HepG2 (cell line): Measurements from ENCODE around the gene SLC30A4. TPM values are rescaled to one million over a fixed set of nuclear protein-coding genes. Genes with fewer than 3 reads are reported as not detected.
A peak's percentile ranks its signal among the peaks of the same experiment; 100 is the strongest.

Experiments used
- ATAC-seq: fragments of 200-7000 bp; cut with Tn5 transposase; 3 replicates; pipeline ENCODE4 v1.9.1; 2020; ENCODE audit warnings: mild to moderate bottlenecking, moderate library complexity
- BruUV-seq: library from RNA; stranded (reverse); fragments of 400-500 nt; replicated peaks from 2 replicates; lab custom pipeline; 2021; lab: Mats Ljungman, UMichigan
- CTCF ChIA-PET: fragments of 300-600 bp; formaldehyde crosslinking; extraction: SDS; loops from one replicate; lab custom pipeline; 2021; ENCODE audit warnings: low total read pairs, inconsistent platforms, low intra/inter-chr PET ratio; lab: Yijun Ruan, JAX
- POLR2A ChIA-PET: fragments of 350-600 bp; sonication (Branson Sonifier 250); formaldehyde crosslinking; loops from one replicate; lab custom pipeline; 2020; ENCODE audit warnings: antibody characterized with exemption, inconsistent platforms; lab: Yijun Ruan, JAX
- DNase-seq: peaks from one replicate; pipeline ENCODE4 v3.0.0-alpha.2; 2015; ENCODE audit warnings: low spot score
- FAIRE-seq: peaks from 3 replicates; lab custom pipeline; 2011; peaks lifted over from hg19 to GRCh38; lab: Jason Lieb, UNC
- H2AFZ ChIP-seq: one replicate; pipeline ENCODE4 v1.6.1; 2011; ENCODE audit warnings: low read length, inconsistent platforms
- H3K27ac ChIP-seq: fragments of 300-600 bp; 3 replicates; pipeline ENCODE4 v1.8.0; 2011; ENCODE audit warnings: mixed run types, mild to moderate bottlenecking, mixed read lengths, low read length, inconsistent platforms; ENCODE audit not compliant: insufficient read depth; ENCODE audit errors: extremely low read length
- H3K27me3 ChIP-seq, 2 experiments: fragments of 200-600 bp in 1 of 2; 2 replicates in 1 of 2; 3 replicates in 1 of 2; pipeline versions ENCODE4 v1.6.0 to v1.8.0; 2011; ENCODE audit warnings: low read length in 2 of 2, mild to moderate bottlenecking in 2 of 2, moderate library complexity in 2 of 2, inconsistent platforms in 1 of 2; ENCODE audit not compliant: insufficient read depth in 2 of 2, control insufficient read depth in 1 of 2
- H3K36me3 ChIP-seq, 2 experiments: fragments of 200-600 bp in 1 of 2; replicated peaks in 1 of 2; 2 replicates in 1 of 2; 3 replicates in 1 of 2; pipeline versions ENCODE4 v1.5.1 to v1.8.0; 2011; ENCODE audit warnings: low read length in 2 of 2, inconsistent platforms in 1 of 2; ENCODE audit not compliant: insufficient read depth in 2 of 2, control insufficient read depth in 1 of 2
- H3K4me1 ChIP-seq: 2 replicates; pipeline ENCODE4 v1.5.1; 2012; ENCODE audit warnings: low read length, inconsistent platforms; ENCODE audit not compliant: insufficient read depth
- H3K4me2 ChIP-seq: 2 replicates; pipeline ENCODE4 v1.6.0; 2011; ENCODE audit warnings: low read depth, low read length, inconsistent platforms
- H3K4me3 ChIP-seq, 3 experiments: fragments of 200-600 bp in 1 of 3; sonication (generic), shearing (Covaris generic) in 1 of 3; replicated peaks in 1 of 3; 2 replicates each; pipeline ENCODE4 v1.5.1; 2011 to 2016; ENCODE audit warnings: low read length in 3 of 3, inconsistent platforms in 2 of 3, low read depth in 2 of 3, mild to moderate bottlenecking in 2 of 3, control low read depth in 1 of 3, mixed read lengths in 1 of 3; ENCODE audit not compliant: insufficient read depth in 1 of 3
- H3K79me2 ChIP-seq: one replicate; pipeline ENCODE4 v1.6.1; 2011; ENCODE audit warnings: low read length, inconsistent platforms; ENCODE audit not compliant: insufficient read depth
- H3K9ac ChIP-seq: 2 replicates; pipeline ENCODE4 v1.6.0; 2011; ENCODE audit warnings: mild to moderate bottlenecking, low read depth, low read length, inconsistent platforms; ENCODE audit not compliant: insufficient read depth
- H3K9me3 ChIP-seq: 2 replicates; pipeline ENCODE4 v1.5.1; 2012; ENCODE audit warnings: mild to moderate bottlenecking, low read length
- H4K20me1 ChIP-seq: 2 replicates; pipeline ENCODE4 v1.6.0; 2011; ENCODE audit warnings: inconsistent platforms, mild to moderate bottlenecking, low read length, moderate library complexity; ENCODE audit not compliant: insufficient read depth
- ARID5B ChIP-seq: IDR thresholded peaks from 2 replicates; pipeline ENCODE4 v1.4.0; 2020; ENCODE audit warnings: mild to moderate bottlenecking, missing genetic modification reagents
- CBX1 ChIP-seq: IDR thresholded peaks from one replicate; pipeline ENCODE4 v1.6.1; 2016; ENCODE audit warnings: antibody characterized with exemption, low read depth
- FOXJ3 ChIP-seq: sonication (generic); formaldehyde crosslinking; IDR thresholded peaks from 2 replicates; pipeline ENCODE4 v1.4.0; 2020; ENCODE audit warnings: missing genetic modification reagents, mild to moderate bottlenecking, borderline replicate concordance
- HDAC1 ChIP-seq: sonication (generic); formaldehyde crosslinking; IDR thresholded peaks from 2 replicates; pipeline ENCODE4 v1.5.1; 2020; ENCODE audit warnings: mild to moderate bottlenecking, missing genetic modification reagents
- HIC2 ChIP-seq: sonication (generic); formaldehyde crosslinking; IDR thresholded peaks from 2 replicates; pipeline ENCODE4 v1.9.0; 2022; ENCODE audit warnings: low read depth, missing genetic modification reagents
- HMG20B ChIP-seq: conservative IDR thresholded peaks from 2 replicates; pipeline ENCODE4 v1.6.1; 2016; ENCODE audit warnings: missing genetic modification reagents, missing compliant biosample characterization
- IKZF1 ChIP-seq: fragments of 450-650 bp; IDR thresholded peaks from 2 replicates; pipeline ENCODE4 v1.7.1; 2016
- MAFF ChIP-seq: IDR thresholded peaks from 2 replicates; pipeline ENCODE4 v1.6.1; 2011; ENCODE audit warnings: low read depth, low read length, improper control_type of control experiment
- MAFK ChIP-seq, 2 experiments: IDR thresholded peaks in 1 of 2; conservative IDR thresholded peaks in 1 of 2; 2 replicates each; pipeline ENCODE4 v1.6.1; 2011; ENCODE audit warnings: improper control_type of control experiment in 2 of 2, low read length in 2 of 2
- WGBS: methylation state at CpG from one replicate; pipeline ENCODE4 v1.1.6; 2017; ENCODE audit warnings: low lambda C conversion rate; 5-methylcytosine and 5-hydroxymethylcytosine counted together
- in situ Hi-C: cut with HindIII; loops from 2 replicates; pipeline ENCODE4 v1.10.0; 2017; ENCODE audit warnings: low pct_unique_long_range_greater_than_20kb; ENCODE audit not compliant: extremely low pct_ligation_motif_present
- intact Hi-C: fragments of 100-400 bp; cut with micrococcal nuclease; formaldehyde crosslinking; loops from one replicate; pipeline ENCODE4 v1.10.0; 2022; ENCODE audit not compliant: unreplicated experiment
- polyA plus RNA-seq, 8 experiments: library from polyadenylated mRNA; depleted of rRNA in 3 of 8; stranded (reverse) in 7 of 8; unstranded in 1 of 8; fragments of >200 nt; fragmentation: Illumina TruSeq in 4 of 8; extraction: Trizol in 4 of 8; gene quantifications; 2 replicates each; pipeline versions ENCODE4 v1.2.1 to v1.2.3, GENCODE V29; 2011 to 2016; ENCODE audit warnings: low read depth in 4 of 8, missing spikeins in 1 of 8, mixed read lengths in 1 of 8; ENCODE audit not compliant: insufficient read depth in 1 of 8
- total RNA-seq, 5 experiments: library from RNA; depleted of rRNA; stranded (reverse); fragments of >200 nt; fragmentation: Illumina TruSeq; extraction: Trizol; gene quantifications; 2 replicates each; pipeline ENCODE4 v1.2.3, GENCODE V29; 2016; ENCODE audit warnings: low read depth in 1 of 5

SLC30A4 gene
- total and polyA plus RNA-seq, 2 of the 13 experiments (the other 11 are each of a cell fraction or from before 2014, with no cell fraction given) = 0.01 to 0.04 TPM

GRCh38 chr15:45523166-45523460 lies 558 bp upstream of the SLC30A4 start:
- Histone ChIP-seq H3K79me2 (no peaks in the 10 kb centered on the region), H4K20me1 (0 out of 2 replicates have a peak, but pooled peaks cover 2% of the 10 kb centered on the region), H3K9me3 (no peaks in the 10 kb centered on the region), H3K4me2 (peak overlapping the region; percentile 81), H3K4me3 (peak overlapping the region in 2 of 3 experiments; percentile 59 to 66; a peak in 3 of 6 replicates), H2AFZ (no peak overlapping the region), H3K4me1 (peaks cover 18% of the 10 kb centered on the region), H3K27me3 (peaks cover 0 to 34% of the 10 kb centered on the region in 2 experiments; a peak in 3 of 5 replicates), H3K27ac (no peak overlapping the region), H3K36me3 (no peaks in the 10 kb centered on the region), H3K9ac (no peak overlapping the region)
- no TSS peak for BruUV-seq
- ChIA-PET CTCF (no interaction called here), POLR2A (interaction anchor here (1.5 kb wide), 1 partner anchor 64 kb away, joined by 3 read pairs; the partner anchor contains the start of gene BLOC1S6)
- DNase-seq (no peak), FAIRE-seq (no peak), ATAC-seq (no peak)
- 0 out of 4 replicates have a peak, but pooled peaks of 1 of the 2 experiments have one; percentile 6 for TF ChIP-seq MAFK (conservative IDR thresholded peaks at IDR 0.05 in 1 of 2, IDR thresholded peaks at IDR 0.05 in 1 of 2; ENCODE audit: low read length in 2 of 2)
- TF ChIP-seq FOXJ3 (CRISPR knock-in tag) = no peak
- 0 out of 2 replicates have a peak, but pooled peaks have one; percentile 13 for TF ChIP-seq MAFF
- WGBS = 4% methylated on average over 6 of the region's 7 CpGs
- in situ Hi-C loops (no loop called here), intact Hi-C loops (loop anchor here (2.0 kb wide), 2 partner anchors 52 to 88 kb away; no protein-coding TSS in a partner anchor)

- 4% methylated on average over 27 of the region's 27 CpGs for WGBS
- Histone ChIP-seq H4K20me1 (0 out of 2 replicates have a peak, but pooled peaks cover 2% of the 10 kb centered on the region), H3K27ac (no peak overlapping the region), H2AFZ (no peak overlapping the region), H3K4me2 (peak overlapping the region; percentile 81), H3K4me1 (peaks cover 18% of the 10 kb centered on the region), H3K79me2 (no peaks in the 10 kb centered on the region), H3K36me3 (no peaks in the 10 kb centered on the region), H3K9ac (no peak overlapping the region), H3K4me3 (peak overlapping the region; percentile 38 to 66 (median 59)), H3K9me3 (no peaks in the 10 kb centered on the region), H3K27me3 (peaks cover 0 to 34% of the 10 kb centered on the region in 2 experiments; a peak in 3 of 5 replicates)
- ChIA-PET POLR2A (no interaction called here), CTCF (interaction anchor here (0.8 kb wide), 1 partner anchor 89 kb away, joined by 3 read pairs; no protein-coding TSS in a partner anchor)
- intact Hi-C loops (loop anchor here (2.0 kb wide), 2 partner anchors 53 to 89 kb away; no protein-coding TSS in a partner anchor), in situ Hi-C loops (no loop called here)
- BruUV-seq = no TSS peak
- ATAC-seq (peak; percentile 61), FAIRE-seq (peak; percentile 42), DNase-seq (peak; percentile 54)
- TF ChIP-seq IKZF1 = no peak
- TF ChIP-seq HDAC1 (CRISPR knock-in tag) = peak; percentile 40; the same call in 1 of the 2 replicates
- TF ChIP-seq CBX1 = no peak
- TF ChIP-seq HMG20B = no peak
- no peak for TF ChIP-seq HIC2 (CRISPR knock-in tag)
- peak; percentile 91 for TF ChIP-seq ARID5B (CRISPR knock-in tag)
Observed at GRCh38 chr15:45521596-45522327, 793 bp downstream of the SLC30A4 start.
